Fibroblast of gingiva (primary cell): ENCODE data around the gene SLC39A6.
A peak's percentile ranks its signal among the peaks of the same experiment; 100 is the strongest.
"Not testable (repeated sequence)": the region's sequence is repeated elsewhere in the genome, so short reads cannot be mapped to it uniquely, and the experiment has no call there.

Experiments used
- DNase-seq: peaks from one replicate; pipeline ENCODE4 v3.0.0-alpha.2; 2011; ENCODE audit warnings: low read depth

The SLC39A6 gene

GRCh38 chr18:36096955-36097354 is 32.2 kb downstream of the SLC39A6 start:
- DNase-seq: no peak

DNA sequence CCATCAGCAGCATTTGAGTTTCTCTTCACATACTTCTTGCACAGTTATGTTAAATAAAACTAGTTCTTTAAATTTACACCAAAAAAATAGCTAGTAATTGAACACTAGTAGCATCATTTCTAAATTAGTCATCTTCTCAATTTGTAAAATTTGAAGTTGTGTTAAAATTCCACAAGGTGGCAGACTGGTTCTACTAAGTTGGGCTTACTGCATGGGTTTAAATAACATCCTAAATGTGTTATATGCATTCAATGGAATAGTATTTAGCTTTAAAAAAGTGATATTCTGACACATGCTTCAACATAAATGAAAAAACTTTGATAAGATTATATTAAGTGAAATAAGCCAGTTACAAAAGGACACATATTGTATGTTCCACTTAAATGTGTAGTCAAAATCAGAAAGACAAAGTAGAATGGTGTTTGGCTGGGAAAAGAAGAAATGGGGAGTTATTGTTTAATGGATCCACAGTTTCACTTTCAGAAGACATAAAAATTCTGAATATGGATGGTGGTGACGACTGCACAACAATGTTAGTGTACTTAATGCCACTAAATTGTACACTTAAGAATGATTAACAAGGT is 33.1 kb downstream of the SLC39A6 start:
- peak; percentile 70 for DNase-seq

DNA sequence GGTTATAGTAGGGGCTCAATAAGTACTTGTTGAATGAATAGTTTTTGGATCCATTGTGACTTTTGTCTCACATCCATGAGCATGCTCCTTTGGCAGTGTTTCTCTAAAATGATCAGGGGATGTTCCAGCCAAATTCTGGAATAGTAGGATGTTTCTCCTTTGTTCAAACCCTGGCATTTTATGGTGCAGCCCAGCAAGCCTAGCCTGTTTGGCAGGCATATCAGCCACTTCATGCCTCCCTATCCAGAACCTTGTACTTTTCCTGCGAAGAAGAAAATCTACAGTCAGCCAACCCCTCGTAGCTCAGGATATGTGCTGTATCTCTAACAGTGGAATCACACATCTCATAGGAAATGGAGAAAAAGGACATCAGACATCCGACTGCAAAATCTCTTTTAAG is 34.7 kb downstream of the SLC39A6 start:
- no peak for DNase-seq

DNA sequence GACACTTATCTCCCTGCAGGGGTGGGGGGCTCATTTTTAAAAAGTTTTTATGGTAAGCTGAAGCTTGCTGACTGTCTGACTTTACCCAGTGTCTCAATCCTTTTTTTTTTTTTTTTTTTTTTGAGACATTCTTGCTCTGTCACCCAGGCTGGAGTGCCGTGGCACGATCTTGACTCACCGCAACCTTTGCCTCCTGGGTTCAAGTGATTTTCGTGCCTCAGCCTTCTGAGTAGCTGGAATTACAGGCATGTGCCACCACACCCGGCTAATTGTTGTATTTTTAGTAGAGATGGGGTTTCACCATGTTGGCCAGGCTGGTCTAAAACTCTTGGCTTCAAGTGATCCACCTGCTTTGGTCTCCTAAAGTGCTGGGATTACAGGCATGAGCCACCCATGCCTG is 37.0 kb downstream of the SLC39A6 start:
- not testable (repeated sequence) for DNase-seq

DNA sequence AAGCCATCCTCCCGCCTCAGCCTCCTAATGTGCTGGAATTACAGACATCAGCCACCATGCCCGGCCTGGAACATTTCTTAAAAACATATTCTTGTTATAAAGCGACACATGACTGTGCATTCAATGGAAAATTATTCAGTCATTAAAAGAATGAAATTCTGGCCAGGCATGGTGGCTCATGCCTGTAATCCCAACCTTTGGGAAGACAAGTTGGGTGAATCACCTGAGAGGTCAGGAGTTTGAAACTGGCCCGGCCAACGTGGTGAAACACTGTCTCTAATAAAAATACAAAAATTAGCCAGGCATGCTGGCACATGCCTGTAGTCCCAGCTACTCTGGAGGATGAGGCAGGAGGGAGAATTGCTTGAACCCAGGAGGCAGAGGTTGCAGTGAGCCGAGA is 40.1 kb downstream of the SLC39A6 start:
- peak; percentile 14 for DNase-seq

DNA sequence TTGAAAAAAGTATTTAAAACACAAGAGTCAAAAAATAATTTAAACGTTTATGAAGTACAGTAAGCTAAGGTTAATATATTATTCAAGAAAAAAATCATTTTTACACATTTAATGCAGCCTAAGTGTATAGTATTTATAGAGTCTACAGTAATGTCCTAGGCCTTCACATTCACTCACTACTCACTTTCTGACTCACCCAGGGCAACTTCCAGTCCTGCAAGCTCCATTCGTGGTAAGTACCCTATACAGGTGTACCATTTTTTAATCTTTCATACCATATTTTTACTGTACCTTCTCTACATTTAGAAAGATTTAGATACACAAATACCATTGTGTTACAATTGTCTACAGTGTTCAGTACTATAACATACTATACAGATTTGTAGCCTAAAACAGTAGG is 40.9 kb downstream of the SLC39A6 start:
- no peak for DNase-seq

- DNase-seq: no peak
Observed at GRCh38 chr18:36086186-36086585, 43.0 kb downstream of the SLC39A6 start.

DNA sequence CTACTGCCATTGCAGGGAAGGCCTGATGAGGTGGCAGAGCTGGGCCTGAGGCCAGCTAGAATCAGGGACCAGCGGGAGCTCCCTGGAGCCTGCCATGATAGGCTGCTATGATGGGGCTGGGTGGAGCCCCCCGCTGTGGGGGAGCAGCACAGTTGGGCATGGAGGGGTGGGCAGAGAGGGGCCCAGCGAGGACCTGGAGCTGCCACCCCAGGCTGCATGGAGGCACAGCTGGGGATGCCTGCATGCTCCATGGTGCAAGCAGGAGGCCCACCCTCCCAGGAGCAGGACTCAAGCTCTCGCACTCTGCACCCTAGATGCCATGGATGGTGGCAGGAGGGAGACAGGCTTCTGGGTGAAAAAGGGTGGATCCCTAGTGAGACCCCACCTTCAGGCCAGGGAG is 43.9 kb downstream of the SLC39A6 start:
- no peak for DNase-seq

GRCh38 chr18:36083729-36084128 is 45.4 kb downstream of the SLC39A6 start:
- no peak for DNase-seq

GRCh38 chr18:36081118-36081517 is 48.0 kb downstream of the SLC39A6 start:
- not testable (repeated sequence) for DNase-seq

- peak; percentile 50 for DNase-seq
Observed at GRCh38 chr18:36078751-36079529, 50.2 kb downstream of the SLC39A6 start.

- not testable (repeated sequence) for DNase-seq
Observed at GRCh38 chr18:36077764-36078163, 51.4 kb downstream of the SLC39A6 start.

DNA sequence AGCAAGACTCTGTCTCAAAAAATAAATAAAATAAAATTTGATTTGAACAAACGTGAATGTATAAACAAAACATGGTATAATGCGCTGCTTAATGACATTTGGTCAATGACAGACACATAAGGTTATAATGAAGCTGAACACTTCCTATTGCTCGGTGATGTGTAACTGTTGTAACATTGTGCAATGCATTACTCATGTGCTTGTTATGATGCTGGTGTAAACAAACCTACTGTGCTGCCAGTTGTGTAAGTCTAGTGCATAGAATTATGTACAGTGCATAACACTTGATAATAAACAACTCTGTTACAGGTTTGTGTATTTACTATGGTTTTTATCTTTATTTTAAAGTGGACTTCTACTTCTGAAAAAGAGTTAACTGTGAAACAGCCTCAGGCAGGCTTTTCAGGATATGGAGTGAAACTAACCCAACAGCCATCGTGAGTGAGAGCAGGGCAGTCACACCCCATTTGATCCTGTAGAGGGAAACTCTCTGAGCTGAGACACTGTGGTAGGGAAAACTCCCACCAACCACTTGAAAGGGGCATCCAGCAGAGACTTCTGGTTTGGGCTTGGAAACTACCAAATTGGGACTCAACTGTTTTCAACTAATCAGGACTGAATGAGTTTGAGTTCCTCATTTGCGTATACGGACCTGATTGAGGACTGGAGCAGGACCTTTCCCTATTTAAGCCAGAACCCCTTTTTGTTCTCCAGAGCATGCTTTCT is 53.1 kb downstream of the SLC39A6 start:
- DNase-seq: peak; percentile 88

DNA sequence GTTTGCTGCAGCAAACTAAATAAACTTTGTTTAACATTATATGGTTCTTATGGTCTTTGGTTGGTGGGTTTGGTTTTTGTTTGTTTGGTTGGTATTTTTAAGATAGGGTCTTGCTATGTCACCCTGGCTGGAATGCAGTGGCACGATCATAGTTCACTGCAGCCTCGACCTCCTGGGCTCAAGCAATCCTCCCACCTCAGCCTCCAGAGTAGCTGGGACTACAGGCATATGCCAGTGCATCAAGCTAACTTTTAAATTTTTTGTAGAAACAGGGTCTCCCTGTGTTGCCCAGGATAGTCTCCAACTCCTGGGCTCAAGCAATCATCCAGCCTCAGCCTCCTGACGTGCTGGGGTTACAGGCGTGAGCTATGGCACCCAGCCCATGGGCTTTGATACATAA is 54.7 kb downstream of the SLC39A6 start:
- DNase-seq: no peak

GRCh38 chr18:36073676-36074075 is 55.5 kb downstream of the SLC39A6 start:
- DNase-seq: peak; percentile 18

GRCh38 chr18:36072406-36072805 is 56.7 kb downstream of the SLC39A6 start:
- DNase-seq: not testable (repeated sequence)

DNA sequence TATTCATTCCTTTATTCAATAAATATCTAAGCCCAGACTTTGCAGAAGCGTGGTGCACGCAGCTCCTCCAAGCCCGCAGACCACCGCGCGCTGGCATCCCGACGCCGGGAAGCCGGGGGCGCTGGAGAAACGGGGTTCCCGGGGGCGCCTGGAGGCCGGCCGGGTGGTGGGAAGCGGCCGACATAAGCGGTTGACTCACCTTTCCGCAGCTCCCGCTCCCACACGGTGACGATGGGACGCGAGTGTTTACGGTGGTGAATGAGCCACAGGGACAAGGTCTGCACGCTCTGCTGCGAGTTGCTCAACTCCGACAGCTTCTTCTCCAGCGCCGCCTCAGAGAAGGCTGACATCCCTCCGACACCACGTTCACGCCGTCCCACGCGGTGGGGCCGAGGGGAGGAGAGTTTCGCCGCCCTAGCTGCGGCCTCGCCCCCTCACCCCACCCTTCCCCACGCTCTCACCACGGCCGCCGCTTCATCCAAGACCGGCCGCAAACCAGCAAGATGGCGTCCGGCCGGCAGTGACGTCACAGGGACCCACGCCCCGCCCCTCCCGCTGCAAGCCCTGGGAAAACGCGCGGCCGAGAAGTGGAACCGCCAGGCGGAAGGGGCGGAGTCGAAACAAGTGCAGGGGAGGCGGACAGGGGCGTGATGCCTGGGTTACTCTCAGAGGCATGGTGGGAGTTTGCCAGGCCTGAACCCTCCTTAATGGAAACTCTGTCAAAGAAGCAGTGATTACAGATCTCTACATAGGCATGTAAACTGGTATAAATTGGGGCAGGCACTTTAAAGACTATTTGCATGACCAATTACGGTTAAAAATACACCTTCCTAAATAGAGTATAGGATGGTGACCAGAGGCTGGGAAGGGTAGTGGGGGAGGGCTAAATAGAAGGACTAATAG is 61.8 kb downstream of the SLC39A6 start, which contains the start of gene RPRD1A:
Gene RPRD1A, minus strand, starts transcription at position 505 of the 903 bp plus-strand sequence. Its CDS starts 155 bp downstream, at position 350.
- DNase-seq: peak; percentile 91

DNA sequence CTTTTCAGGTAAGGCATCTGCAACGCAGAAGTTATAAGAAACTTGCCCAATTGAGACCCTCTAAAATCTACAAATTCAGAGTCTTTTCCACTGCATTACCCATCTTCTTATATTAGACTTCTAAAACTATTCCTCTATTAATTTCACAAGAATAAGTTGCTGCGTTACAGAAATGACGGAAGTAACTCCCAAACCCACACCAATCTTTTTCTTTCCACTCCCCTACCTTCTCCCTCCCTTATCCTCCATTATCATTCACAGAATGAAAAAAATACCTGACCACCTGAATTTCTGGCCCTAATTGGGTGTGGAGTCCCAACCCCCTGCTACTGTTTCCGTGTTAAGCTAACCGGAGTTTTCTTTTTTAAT is 62.5 kb downstream of the SLC39A6 start:
- DNase-seq: no peak

DNA sequence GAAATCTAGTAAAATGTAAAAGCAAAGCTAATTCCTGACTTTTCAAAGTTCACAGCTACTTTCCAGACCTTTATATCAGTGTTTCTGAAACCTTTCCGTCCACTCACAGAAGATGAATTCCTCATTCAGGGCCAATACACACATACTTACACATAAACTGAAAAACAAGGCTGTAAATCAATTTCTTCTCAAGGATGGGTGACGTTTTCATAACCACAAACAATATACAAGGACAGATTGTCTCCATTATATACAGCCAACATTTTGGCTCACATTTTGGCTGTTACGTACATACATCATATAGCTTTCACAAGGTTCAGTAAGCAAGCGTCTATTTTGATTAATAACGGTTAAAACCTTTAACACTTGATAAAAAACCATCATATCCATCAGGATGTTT is 63.1 kb downstream of the SLC39A6 start:
- peak; percentile 14 for DNase-seq

DNA sequence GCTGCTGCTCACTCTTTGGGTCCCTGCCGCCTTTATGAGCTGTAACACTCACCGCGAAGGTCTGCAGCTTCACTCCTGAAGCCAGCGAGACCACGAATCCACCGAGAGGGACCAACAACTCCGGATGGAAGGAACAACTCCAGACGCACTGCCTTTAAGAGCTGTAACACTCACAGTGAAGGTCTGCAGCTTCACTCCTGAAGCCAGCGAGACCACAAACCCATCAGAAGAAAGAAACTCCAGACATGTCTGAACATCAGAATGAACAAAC is 64.4 kb downstream of the SLC39A6 start:
- DNase-seq: not testable (repeated sequence)

- no peak for DNase-seq
Observed at GRCh38 chr18:36064027-36064808, 64.9 kb downstream of the SLC39A6 start.
